GM18907 (cell line): ENCODE results near the gene KCNMB2.
A peak's percentile ranks its signal among the peaks of the same experiment; 100 is the strongest.
"Not testable (repeated sequence)": the region's sequence is repeated elsewhere in the genome, so short reads cannot be mapped to it uniquely, and the experiment has no call there.

Source experiments
- ATAC-seq: cut with Tn5 transposase; IDR thresholded peaks from one replicate; pipeline ENCODE4 v1.9.1; 2021; ENCODE audit warnings: mild to moderate bottlenecking, moderate library complexity; ENCODE audit not compliant: unreplicated experiment

Gene KCNMB2

DNA sequence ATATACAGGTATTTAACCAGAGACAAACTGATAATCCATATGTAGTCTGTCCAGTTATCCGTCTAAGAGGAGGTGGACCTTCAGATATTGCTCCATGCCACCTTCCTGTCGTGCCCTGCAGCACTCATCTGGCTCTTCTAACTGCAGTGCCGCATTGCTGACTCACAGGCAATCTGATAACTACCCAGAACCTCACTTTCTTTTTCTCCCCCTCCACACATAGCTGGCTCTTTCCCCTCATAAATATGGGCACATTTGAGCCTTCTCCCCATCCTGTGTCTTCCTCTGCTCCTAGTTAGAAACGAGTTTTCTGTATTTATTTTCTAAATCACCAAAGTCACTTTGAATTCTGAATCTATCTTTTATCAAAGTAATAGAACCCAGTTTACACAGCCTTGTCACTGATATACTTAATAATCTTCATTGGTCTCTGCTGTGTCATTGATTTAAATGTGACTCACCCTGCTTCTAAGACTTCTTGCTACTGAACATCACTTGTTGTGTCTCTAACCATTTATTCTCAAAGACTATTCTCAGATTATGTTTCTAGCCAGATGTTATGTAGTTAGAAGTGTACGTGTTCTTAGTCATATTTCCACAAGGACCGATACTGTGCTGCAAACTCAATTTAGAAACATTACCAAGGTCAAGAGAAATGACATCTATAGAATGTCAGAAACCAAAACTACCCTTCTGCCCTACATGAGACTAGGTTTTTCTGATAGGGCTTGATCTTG lies 17.4 kb upstream of the KCNMB2 start:
- ATAC-seq = peak; percentile 82

DNA sequence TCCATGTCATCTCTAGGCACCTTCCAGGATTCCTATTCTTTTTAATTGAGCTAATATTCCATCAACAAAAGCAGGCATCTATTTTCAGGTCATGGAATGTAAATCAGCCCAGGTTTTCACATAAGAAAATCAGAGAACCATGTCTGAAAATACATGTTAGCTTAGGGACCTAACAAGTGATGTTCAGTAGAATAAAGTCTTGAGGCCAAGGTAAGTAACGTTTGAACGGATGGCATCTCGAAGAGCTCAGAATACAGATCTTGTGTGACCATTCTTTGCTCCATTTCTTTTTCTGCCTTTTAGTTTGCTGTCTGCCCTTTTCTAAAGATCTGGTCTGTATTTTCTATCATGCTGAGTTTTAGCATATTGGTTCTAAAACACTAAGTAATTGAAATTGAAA lies 16.5 kb upstream of the KCNMB2 start:
- no peak for ATAC-seq

GRCh38 chr3:178520451-178520850 lies 15.8 kb upstream of the KCNMB2 start:
- no peak for ATAC-seq

DNA sequence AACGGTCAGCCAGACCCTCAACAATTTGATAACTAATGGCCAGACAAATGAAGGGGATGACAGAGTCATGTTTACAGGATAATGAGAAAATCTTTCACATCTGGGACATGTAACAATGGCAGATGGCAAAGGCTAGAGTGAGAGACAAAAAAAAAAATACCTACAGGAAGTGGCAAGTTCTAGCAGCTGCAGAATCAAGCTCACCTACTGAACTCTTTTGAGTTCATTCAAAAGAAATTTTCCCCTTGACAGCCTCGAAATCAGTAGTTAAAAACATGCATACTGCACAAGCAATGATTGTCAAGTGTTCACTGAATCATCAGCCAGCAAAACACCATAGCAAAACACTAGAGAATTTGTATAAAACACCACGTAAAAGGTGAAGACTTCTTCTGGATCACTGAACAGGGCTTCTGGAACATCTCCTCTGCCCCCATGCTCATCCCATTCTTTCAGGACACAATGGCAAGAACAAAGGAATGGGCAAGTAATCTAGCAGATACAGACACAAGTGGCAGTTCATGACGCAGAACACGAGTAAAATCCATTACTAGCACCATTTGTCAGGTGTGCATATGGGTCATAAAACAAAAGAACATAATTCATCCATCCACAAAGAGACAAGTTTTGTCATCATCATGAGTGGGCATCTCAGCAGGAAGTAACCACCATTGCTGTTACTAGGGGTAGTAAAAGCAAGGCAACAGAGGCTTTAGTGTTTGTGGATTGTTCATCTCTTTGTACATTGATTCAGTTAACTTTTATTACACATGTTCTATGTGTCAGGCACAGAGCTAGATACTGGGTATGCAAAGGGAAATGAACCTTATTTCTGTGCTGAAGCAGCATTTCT lies 13.8 kb upstream of the KCNMB2 start:
- ATAC-seq = no peak

GRCh38 chr3:178525251-178525650 lies 11.0 kb upstream of the KCNMB2 start:
- no peak for ATAC-seq

DNA sequence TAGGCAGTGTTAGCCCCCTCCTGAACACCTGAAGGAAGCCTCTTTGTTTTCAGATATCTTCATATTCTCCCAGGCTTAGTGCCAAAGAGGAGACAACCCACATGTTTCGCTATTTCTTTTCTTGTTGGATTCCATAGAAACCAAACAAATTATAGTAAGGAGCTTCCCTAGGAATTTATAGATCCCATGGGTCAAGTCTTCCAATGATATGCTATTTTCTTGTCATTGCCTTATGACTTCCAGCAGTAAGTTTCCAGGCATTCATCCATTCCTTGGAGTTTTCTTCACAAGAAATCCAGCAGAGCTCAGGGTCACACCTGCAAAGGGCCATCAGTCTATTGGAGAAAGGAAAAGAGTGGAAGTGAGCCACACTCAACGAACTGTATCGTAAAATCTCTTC lies 9.9 kb upstream of the KCNMB2 start:
- ATAC-seq = no peak

GRCh38 chr3:178527981-178528380 lies 8.3 kb upstream of the KCNMB2 start:
- ATAC-seq = no peak

DNA sequence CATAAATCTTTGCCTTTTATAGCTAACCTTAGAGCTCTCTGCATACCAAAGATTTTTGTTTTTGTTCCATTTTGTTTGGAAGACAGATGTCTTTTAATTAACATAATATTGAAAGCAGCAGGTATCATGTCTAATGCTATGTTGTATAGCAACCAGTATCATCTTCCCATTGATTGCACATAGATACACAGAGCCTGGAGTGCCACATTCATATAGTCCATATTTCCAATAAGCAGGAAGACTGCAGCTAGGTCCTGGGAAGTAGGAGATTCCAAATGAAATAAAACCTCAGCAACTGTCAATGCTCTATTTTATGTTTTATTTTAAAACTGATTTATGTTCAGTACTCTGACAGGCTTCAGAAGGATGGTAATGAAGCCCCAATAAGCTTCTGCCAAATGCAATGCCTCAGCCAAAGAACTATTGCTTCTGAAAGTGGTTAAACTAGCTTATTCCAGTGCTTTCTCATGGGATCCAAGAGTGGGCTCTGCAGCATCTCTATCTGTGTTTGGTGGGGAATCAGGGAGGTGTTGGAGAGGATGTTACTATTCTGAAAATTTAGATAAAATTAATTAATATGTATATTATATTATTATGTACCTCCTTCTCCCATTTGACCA lies 6.5 kb upstream of the KCNMB2 start:
- ATAC-seq = no peak

GRCh38 chr3:178532476-178532875 lies 3.8 kb upstream of the KCNMB2 start:
- no peak for ATAC-seq

- ATAC-seq = no peak
Measured at GRCh38 chr3:178537122-178537705, 978 bp downstream of the KCNMB2 start.

DNA sequence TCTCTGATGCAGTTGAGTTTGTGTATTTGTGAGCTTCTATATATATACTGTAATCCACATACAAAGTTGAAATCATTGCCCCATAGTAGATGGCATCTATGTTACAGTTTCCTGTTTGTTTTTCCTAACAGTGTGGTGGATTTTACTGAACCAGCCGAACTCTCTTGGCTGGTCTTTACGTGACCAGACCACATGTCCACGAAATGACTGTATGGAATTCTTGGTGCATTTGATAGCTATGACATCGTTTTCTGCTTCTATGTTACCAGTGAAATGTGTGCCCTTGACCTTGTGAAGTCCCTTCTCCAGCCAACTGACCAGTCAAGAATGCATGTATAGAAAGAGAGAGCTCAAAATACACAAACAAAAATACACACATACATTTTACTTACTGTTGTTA lies 1.8 kb downstream of the KCNMB2 start:
- no peak for ATAC-seq

DNA sequence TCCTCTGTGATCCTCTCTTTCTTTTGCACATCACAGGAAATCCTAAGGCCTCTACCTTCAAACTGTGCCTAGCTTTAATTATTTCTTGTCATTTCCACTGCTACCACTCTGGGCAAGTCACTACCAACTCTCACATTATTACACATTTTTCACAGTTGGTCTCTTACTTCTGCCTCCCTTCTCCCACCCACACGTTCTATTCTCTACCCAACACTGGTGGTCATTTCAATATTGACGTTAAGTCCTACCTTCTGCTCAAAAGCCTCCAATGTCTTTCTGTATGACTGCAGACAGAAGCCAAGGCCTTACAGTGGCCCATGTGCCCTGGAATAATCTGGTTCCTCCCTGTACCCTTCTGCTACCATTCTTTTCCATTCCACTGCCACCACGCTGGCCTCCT lies 3.9 kb downstream of the KCNMB2 start:
- no peak for ATAC-seq

GRCh38 chr3:178545337-178545736 lies 9.1 kb downstream of the KCNMB2 start:
- no peak for ATAC-seq

GRCh38 chr3:178546079-178546478 lies 9.8 kb downstream of the KCNMB2 start:
- ATAC-seq = no peak

DNA sequence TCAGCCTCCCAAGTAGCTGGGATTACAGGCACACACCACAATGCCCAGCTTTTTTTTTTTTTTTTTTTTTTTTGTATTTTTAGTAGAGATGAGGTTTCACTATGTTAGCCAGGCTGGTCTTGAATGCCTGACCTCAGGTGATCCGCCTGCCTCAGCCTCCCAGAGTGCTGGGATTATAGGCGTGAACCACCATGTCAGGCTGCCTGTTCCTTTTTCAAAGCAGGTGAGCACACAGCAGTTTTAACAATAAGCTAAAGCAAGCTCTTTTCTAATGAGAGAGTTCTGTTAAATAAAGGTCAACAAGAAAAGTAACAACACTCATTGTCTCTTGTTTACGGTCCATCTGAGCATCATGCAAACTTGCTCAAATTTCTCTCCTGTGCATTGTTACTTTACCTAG lies 13.2 kb downstream of the KCNMB2 start:
- not testable (repeated sequence) for ATAC-seq

DNA sequence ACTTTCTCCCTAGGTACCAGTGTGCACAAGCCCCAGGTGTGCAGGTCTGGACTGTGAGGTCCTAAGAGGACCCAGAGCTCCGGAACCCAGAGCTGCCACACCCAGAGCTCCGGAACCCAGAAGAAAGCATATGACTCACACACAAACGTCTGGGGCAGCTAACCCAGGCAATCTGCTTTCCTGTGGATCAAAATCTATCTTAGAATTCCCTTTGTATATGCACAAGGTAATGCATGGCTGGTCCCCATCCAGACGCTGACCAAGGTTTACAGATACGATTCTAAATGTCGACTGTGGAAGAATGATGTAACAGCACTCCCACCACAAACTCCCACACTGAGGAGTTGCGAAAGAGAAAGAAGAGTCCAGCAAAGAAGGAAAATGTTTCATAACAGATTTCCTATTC lies 15.7 kb downstream of the KCNMB2 start:
- ATAC-seq = no peak

- no peak for ATAC-seq
Measured at GRCh38 chr3:178558637-178559036, 22.4 kb downstream of the KCNMB2 start.

DNA sequence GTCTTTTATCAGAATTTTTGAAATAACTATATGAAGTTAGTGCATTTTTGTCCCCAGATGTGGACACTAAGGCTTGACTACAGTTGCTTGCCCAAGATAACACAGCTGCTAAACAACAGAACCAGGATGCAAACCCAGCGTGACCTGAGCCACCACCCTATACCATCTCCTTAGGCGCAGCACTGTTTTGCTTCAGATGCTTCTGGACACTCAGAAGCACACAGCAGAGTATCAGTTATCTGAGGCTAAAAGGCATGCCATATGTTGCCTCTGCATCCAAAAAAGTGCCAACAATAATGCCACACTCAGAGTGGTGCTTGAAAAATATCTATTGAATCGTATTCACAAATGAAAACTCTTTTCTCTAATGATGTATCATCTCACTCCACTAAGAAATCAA lies 24.5 kb downstream of the KCNMB2 start:
- no peak for ATAC-seq

- no peak for ATAC-seq
Measured at GRCh38 chr3:178561239-178561638, 25.0 kb downstream of the KCNMB2 start.

- no peak for ATAC-seq
Measured at GRCh38 chr3:178562143-178562946, 26.1 kb downstream of the KCNMB2 start.

GRCh38 chr3:178562947-178563232 lies 26.7 kb downstream of the KCNMB2 start:
- no peak for ATAC-seq
